Astrocyte of the spinal cord (primary cell): Measurements from ENCODE around the gene DGKB.

Experiments used
- DNase-seq: peaks from one replicate; pipeline ENCODE4 v3.0.0; 2011; ENCODE audit warnings: low read depth, low spot score
- H3K4me3 ChIP-seq: 2 replicates; pipeline ENCODE4 v1.5.1; 2011; ENCODE audit warnings: low read depth, mild to moderate bottlenecking, low read length, moderate library complexity
- in situ Hi-C: cut with HindIII; loops from 2 replicates; pipeline ENCODE4 v1.10.0; 2017; ENCODE audit warnings: low sequenced_read_pairs
- TF ChIP-seq, protein P1 (sequence below): IDR thresholded peaks from 2 replicates; pipeline ENCODE4 v1.5.1; 2012; ENCODE audit warnings: low read depth, mild to moderate bottlenecking, low read length, inconsistent platforms

The DGKB gene

DNA sequence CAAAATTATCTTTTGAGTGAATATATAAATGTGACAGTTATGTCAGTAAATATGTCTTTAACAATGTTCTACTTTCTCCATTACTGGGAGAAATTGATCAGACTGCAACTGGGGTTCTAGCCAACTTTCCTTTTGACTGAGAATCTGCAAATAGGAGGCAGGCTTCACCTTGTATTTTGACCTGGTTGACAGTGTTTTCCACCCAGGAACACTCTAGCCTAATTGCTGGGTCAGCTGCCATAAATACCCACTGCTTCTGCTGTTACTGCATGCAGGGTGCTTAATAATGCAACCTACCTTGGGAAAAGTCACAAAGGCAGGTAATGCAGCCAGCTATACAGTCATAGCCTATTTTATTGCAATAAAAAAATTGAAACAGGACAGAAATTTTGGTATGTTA is 319.0 kb downstream of the DGKB start:
- in situ Hi-C loops = no loop called here
- H3K4me3 ChIP-seq = no peak overlapping the region
- TF ChIP-seq, protein P1, sequence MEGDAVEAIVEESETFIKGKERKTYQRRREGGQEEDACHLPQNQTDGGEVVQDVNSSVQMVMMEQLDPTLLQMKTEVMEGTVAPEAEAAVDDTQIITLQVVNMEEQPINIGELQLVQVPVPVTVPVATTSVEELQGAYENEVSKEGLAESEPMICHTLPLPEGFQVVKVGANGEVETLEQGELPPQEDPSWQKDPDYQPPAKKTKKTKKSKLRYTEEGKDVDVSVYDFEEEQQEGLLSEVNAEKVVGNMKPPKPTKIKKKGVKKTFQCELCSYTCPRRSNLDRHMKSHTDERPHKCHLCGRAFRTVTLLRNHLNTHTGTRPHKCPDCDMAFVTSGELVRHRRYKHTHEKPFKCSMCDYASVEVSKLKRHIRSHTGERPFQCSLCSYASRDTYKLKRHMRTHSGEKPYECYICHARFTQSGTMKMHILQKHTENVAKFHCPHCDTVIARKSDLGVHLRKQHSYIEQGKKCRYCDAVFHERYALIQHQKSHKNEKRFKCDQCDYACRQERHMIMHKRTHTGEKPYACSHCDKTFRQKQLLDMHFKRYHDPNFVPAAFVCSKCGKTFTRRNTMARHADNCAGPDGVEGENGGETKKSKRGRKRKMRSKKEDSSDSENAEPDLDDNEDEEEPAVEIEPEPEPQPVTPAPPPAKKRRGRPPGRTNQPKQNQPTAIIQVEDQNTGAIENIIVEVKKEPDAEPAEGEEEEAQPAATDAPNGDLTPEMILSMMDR = no peak
- no peak for DNase-seq

DNA sequence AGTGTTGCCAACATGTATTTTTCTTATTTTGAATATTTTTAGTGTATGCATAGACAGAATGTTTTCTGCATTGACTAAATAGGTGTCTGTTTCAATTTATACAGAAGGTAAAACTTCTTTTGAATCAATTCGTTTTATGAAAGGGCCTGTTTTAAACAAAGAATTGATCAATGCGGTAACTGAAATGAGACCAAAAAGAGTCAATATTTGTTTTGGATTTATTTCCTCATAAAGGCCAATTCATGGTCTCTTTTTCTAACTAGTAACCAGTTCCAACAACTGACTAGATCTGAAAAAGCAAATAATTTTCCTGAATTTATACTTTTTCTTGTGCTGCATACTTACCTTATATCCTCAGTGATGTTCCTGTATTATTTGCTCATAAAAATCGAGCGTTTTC is 320.5 kb downstream of the DGKB start:
- in situ Hi-C loops = no loop called here
- TF ChIP-seq, protein P1 = no peak
- no peak overlapping the region for H3K4me3 ChIP-seq
- no peak for DNase-seq

DNA sequence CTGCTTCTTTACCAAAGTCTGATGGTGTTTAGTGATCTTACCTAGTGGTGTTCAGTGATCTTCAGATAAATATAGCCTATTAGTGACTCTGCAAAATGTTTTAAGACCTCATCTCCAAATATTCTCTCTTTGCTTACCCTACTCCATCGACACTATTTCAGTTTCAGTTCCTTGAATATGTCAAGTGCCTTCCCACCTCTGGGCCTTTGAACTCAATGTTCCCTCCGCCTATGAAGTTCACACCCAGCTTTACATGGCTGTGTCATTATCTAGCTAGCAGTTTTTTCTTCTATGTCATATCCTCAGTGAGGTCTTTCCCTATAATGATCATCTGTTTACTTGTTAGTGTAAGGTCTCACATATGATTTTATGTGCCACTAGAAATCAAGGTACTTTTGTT is 322.6 kb downstream of the DGKB start:
- in situ Hi-C loops = no loop called here
- no peak overlapping the region for H3K4me3 ChIP-seq
- TF ChIP-seq, protein P1 = no peak
- DNase-seq = no peak

DNA sequence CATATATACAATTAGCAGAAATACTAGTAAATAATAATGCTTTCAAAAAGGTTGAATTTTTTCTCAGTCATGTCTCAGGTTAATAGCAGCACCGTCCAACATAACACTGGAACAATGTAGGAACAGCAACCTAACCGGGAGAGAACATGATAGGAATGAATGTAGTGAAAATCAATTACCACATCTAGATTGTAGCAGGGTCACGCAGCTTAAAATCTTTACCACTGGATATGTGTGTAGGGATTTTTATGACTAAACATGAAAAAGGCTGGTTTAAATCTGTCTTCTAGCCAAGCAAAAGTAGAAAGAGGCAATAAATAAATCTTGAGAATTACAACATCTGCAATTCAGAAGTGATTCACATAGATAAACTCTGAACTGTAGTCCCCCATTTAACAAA is 326.0 kb downstream of the DGKB start:
- TF ChIP-seq, protein P1 = no peak
- no peak for DNase-seq
- in situ Hi-C loops = no loop called here
- no peak overlapping the region for H3K4me3 ChIP-seq

DNA sequence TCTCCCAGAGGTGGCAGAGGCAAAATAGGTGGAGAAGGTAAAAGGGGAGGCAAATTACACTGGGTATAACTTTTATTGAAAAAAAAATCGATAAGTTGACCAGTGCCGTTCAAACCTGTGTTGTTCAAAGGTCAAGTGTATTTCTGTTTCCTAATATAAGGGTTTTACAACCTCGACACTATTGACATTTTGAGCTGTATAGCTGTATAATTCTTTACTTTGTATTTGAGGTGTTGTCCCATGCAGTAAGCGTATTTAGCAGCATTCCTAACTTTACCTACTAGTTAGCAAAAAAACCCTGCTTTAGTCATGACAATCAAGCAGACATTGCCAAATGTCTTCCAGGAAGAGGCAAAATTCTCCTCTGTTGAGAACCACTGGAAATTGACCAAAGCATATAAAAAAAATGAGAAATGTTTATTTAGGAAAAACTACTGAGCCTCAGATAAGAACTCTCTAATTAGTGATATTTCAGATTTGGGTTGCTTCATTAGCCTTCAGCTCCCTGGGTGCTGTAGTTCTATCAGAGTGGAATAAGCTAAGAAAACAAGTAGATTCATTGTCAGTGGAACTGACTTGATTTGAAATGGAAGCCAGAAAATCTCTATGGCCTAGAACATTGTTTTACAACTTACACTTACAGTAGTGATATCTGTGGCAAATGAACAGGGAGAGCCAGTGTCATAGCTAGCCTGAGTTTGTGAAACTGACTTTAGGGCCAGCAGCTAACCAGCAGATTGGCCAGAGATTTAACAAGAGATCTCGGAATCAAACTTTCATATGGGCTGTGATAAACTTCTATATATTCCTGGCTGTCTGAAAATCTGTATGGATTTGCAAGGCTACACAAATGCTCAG is 331.6 kb downstream of the DGKB start:
- DNase-seq = no peak
- no peak overlapping the region for H3K4me3 ChIP-seq
- TF ChIP-seq, protein P1 = no peak
- in situ Hi-C loops = no loop called here

DNA sequence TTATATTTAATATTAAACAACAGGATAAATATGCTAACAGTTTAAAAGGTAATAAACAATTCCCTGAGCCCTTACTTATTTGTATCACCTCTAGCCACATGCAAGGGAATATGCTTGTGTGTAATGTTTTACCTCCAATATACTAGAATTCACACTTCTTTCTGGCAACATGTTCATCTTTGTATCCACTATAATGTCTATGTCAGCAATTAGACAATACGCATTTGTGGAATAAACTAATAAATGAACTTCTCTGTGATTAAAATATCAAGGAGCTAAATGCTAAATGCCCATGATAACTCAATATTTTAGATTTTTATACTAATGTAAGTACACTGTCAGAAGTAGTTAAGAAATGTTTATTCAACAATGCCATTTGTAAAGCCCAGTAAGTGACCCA is 350.5 kb downstream of the DGKB start:
- in situ Hi-C loops = no loop called here
- DNase-seq = no peak
- TF ChIP-seq, protein P1 = no peak

More for the DNA sequence above, 350.5 kb downstream of the DGKB start:
- no peak overlapping the region for H3K4me3 ChIP-seq
